GM12878 (cell line): ENCODE results near the gene EP300.

Source experiments
- CTCF ChIP-seq, 3 experiments: IDR thresholded peaks in 2 of 3; conservative IDR thresholded peaks in 1 of 3; 2 replicates each; pipeline ENCODE4 v1.5.1; 2011; ENCODE audit warnings: low read depth in 3 of 3, low read length in 3 of 3, mild to moderate bottlenecking in 3 of 3, control low read depth in 2 of 3, moderate library complexity in 2 of 3, inconsistent platforms in 1 of 3, mixed read lengths in 1 of 3; ENCODE audit not compliant: control insufficient read depth in 2 of 3, insufficient read depth in 1 of 3; ENCODE audit errors: extremely low read depth in 1 of 3
- ZNF274 ChIP-seq: IDR thresholded peaks from one replicate; pipeline ENCODE4 v1.8.0; 2011; ENCODE audit not compliant: insufficient read length, insufficient read depth

GRCh38 chr22:41215409-41215808 lies 123.0 kb downstream of the EP300 start:
- TF ChIP-seq CTCF (IDR thresholded peaks at IDR 0.05 in 2 of 3, conservative IDR thresholded peaks at IDR 0.05 in 1 of 3; ENCODE audit: control insufficient read depth in 2 of 3, extremely low read depth in 1 of 3, insufficient read depth in 1 of 3, low read depth in 3 of 3, low read length in 3 of 3) (no peak), ZNF274 (no peak)
